ENCODE data around the gene DMD. TPM values are rescaled to one million over a fixed set of nuclear protein-coding genes. Genes with fewer than 3 reads are reported as not detected.

The DMD gene
- total and polyA plus RNA-seq, 2 donors (not counting 1 experiment from before 2014, with no cell fraction given), result 5.1 to 7.2 TPM

- Histone ChIP-seq H3K79me2 (ENCODE audit: control insufficient read depth, insufficient read depth, low read length) (no peaks in the 10 kb centered on the region), H3K36me3 (ENCODE audit: control insufficient read depth, insufficient read depth, low read length) (no peaks in the 10 kb centered on the region), H3K9ac (ENCODE audit: insufficient read depth, low read length) (no peak overlapping the region), H4K20me1 (ENCODE audit: control insufficient read depth, extremely low read depth, insufficient read depth, low read length) (no peaks in the 10 kb centered on the region), H3K27ac (ENCODE audit: insufficient read depth, low read length) (no peak overlapping the region), H3K4me2 (ENCODE audit: extremely low read depth, insufficient read depth, low read length) (no peak overlapping the region), H3K27me3 (ENCODE audit: control insufficient read depth, insufficient read depth, low read length) (no peaks in the 10 kb centered on the region), H3K4me3 (replicated peaks in 1 of 4; ENCODE audit: control extremely low read depth in 1 of 4, insufficient read depth in 1 of 4, low read depth in 3 of 4, low read length in 4 of 4) (no peak overlapping the region), H3K9me3 (ENCODE audit: control insufficient read depth, insufficient read depth, low read depth, low read length) (no peaks in the 10 kb centered on the region), H2AFZ (ENCODE audit: low read length) (no peak overlapping the region), H3K4me1 (ENCODE audit: control insufficient read depth, extremely low read depth, insufficient read depth, low read length) (no peaks in the 10 kb centered on the region)
- no peak for TF ChIP-seq EZH2 (IDR thresholded peaks at IDR 0.05; ENCODE audit: low read length, missing control alignments)
- TF ChIP-seq, protein P1, sequence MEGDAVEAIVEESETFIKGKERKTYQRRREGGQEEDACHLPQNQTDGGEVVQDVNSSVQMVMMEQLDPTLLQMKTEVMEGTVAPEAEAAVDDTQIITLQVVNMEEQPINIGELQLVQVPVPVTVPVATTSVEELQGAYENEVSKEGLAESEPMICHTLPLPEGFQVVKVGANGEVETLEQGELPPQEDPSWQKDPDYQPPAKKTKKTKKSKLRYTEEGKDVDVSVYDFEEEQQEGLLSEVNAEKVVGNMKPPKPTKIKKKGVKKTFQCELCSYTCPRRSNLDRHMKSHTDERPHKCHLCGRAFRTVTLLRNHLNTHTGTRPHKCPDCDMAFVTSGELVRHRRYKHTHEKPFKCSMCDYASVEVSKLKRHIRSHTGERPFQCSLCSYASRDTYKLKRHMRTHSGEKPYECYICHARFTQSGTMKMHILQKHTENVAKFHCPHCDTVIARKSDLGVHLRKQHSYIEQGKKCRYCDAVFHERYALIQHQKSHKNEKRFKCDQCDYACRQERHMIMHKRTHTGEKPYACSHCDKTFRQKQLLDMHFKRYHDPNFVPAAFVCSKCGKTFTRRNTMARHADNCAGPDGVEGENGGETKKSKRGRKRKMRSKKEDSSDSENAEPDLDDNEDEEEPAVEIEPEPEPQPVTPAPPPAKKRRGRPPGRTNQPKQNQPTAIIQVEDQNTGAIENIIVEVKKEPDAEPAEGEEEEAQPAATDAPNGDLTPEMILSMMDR (conservative IDR thresholded peaks at IDR 0.05 in 1 of 2, IDR thresholded peaks at IDR 0.05 in 1 of 2; ENCODE audit: low read depth in 1 of 2, low read length in 2 of 2), result no peak
- DNase-seq (ENCODE audit: low read depth in 2 of 2), result no peak
Observed at GRCh38 chrX:33129607-33130006, 81.7 kb downstream of the DMD start.

DNA sequence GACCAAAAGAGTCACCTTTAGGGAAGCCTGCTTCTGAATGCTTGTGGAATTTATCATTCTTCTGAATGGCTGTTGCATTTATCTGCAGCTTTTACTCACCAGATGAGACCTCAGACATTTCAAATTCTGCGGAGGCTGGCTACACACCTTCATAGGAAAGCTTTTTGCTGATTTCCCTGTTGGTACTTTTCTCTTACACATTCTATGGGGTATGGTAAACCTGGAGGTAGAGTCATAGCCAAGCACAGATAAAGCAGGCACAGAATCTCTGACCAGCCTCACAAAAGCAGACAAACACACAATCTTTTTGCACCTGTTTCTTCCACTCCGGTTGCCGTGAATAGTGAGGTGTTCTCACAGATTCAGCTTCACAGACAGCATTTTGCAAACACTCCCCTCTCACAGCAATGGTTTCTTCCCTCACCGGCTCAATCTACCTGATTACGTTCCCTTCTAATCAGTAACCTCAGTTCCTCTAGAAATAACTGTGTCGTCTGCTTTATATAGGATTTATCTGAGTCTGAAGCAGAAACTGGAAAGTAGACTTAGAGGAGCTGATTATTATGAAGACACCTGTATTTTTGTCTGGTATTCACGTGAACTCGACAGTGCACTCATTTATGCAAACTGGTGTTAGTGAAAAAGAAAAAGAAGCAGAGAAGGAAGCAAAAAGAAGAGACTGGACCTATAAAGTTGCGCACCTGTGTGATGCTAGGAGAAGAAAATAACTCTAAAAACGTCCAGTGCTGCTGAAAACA, 83.1 kb downstream of the DMD start:
- H3K9me3 ChIP-seq (ENCODE audit: control insufficient read depth, insufficient read depth, low read depth, low read length), result no peaks in the 10 kb centered on the region
- no peak for DNase-seq (ENCODE audit: low read depth in 2 of 2)

DNA sequence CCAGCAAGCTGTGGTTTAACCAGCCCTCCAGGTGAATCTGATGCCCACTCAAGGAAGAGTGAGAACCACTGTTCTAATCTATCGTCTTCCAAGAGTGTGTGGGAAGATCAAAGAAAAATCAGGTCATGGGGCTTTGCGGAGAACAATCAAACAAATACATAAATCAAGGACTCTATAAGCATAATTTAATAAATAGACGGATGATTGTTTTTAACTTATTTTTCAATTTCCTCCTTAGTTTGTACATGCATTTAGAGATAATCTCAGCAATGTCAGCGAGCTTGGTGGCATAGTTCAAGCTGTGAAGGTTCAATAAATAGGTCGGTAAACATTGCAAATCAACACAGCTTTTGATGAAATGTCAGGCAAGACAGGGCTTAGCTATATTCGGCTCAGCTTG, 84.9 kb downstream of the DMD start:
- TF ChIP-seq, protein P1 (conservative IDR thresholded peaks at IDR 0.05 in 1 of 2, IDR thresholded peaks at IDR 0.05 in 1 of 2; ENCODE audit: low read depth in 1 of 2, low read length in 2 of 2), result no peak
- no peak for TF ChIP-seq EZH2 (IDR thresholded peaks at IDR 0.05; ENCODE audit: low read length, missing control alignments)
- DNase-seq (ENCODE audit: low read depth in 2 of 2), result no peak
- Histone ChIP-seq H3K27ac (ENCODE audit: insufficient read depth, low read length) (no peak overlapping the region), H3K9me3 (ENCODE audit: control insufficient read depth, insufficient read depth, low read depth, low read length) (no peaks in the 10 kb centered on the region), H3K9ac (ENCODE audit: insufficient read depth, low read length) (no peak overlapping the region), H3K79me2 (ENCODE audit: control insufficient read depth, insufficient read depth, low read length) (no peaks in the 10 kb centered on the region), H3K4me2 (ENCODE audit: extremely low read depth, insufficient read depth, low read length) (no peak overlapping the region), H3K27me3 (ENCODE audit: control insufficient read depth, insufficient read depth, low read length) (no peaks in the 10 kb centered on the region), H3K4me1 (ENCODE audit: control insufficient read depth, extremely low read depth, insufficient read depth, low read length) (no peaks in the 10 kb centered on the region), H2AFZ (ENCODE audit: low read length) (no peak overlapping the region), H4K20me1 (ENCODE audit: control insufficient read depth, extremely low read depth, insufficient read depth, low read length) (no peaks in the 10 kb centered on the region), H3K4me3 (replicated peaks in 1 of 4; ENCODE audit: control extremely low read depth in 1 of 4, insufficient read depth in 1 of 4, low read depth in 3 of 4, low read length in 4 of 4) (no peak overlapping the region), H3K36me3 (ENCODE audit: control insufficient read depth, insufficient read depth, low read length) (no peaks in the 10 kb centered on the region)

More for the DNA sequence above, 83.1 kb downstream of the DMD start:
- Histone ChIP-seq H3K79me2 (ENCODE audit: control insufficient read depth, insufficient read depth, low read length) (no peaks in the 10 kb centered on the region), H3K4me2 (ENCODE audit: extremely low read depth, insufficient read depth, low read length) (no peak overlapping the region), H3K27ac (ENCODE audit: insufficient read depth, low read length) (no peak overlapping the region), H3K4me1 (ENCODE audit: control insufficient read depth, extremely low read depth, insufficient read depth, low read length) (no peaks in the 10 kb centered on the region), H3K4me3 (replicated peaks in 1 of 4; ENCODE audit: control extremely low read depth in 1 of 4, insufficient read depth in 1 of 4, low read depth in 3 of 4, low read length in 4 of 4) (no peak overlapping the region), H3K9ac (ENCODE audit: insufficient read depth, low read length) (no peak overlapping the region), H3K27me3 (ENCODE audit: control insufficient read depth, insufficient read depth, low read length) (no peaks in the 10 kb centered on the region), H2AFZ (ENCODE audit: low read length) (no peak overlapping the region), H3K36me3 (ENCODE audit: control insufficient read depth, insufficient read depth, low read length) (no peaks in the 10 kb centered on the region), H4K20me1 (ENCODE audit: control insufficient read depth, extremely low read depth, insufficient read depth, low read length) (no peaks in the 10 kb centered on the region)
- TF ChIP-seq, protein P1 (conservative IDR thresholded peaks at IDR 0.05 in 1 of 2, IDR thresholded peaks at IDR 0.05 in 1 of 2; ENCODE audit: low read depth in 1 of 2, low read length in 2 of 2), result no peak
- TF ChIP-seq EZH2 (IDR thresholded peaks at IDR 0.05; ENCODE audit: low read length, missing control alignments), result no peak
